HG02588 (cell line): ENCODE data around the gene RPTN.
"Not testable (repeated sequence)": the region's sequence is repeated elsewhere in the genome, so short reads cannot be mapped to it uniquely, and the experiment has no call there.

Experiments
- ATAC-seq: cut with Tn5 transposase; IDR thresholded peaks from one replicate; pipeline ENCODE4 v1.9.1; 2021; ENCODE audit warnings: mild to moderate bottlenecking, moderate library complexity; ENCODE audit not compliant: unreplicated experiment

RPTN gene

GRCh38 chr1:152165286-152166077, 6.5 kb upstream of the RPTN start:
- ATAC-seq, result no peak

GRCh38 chr1:152164517-152165136, 5.6 kb upstream of the RPTN start:
- ATAC-seq, result no peak

GRCh38 chr1:152162792-152163463, 3.9 kb upstream of the RPTN start:
- ATAC-seq, result no peak

GRCh38 chr1:152160576-152160975, 1.5 kb upstream of the RPTN start:
- ATAC-seq, result no peak

GRCh38 chr1:152153996-152154395, 5.0 kb downstream of the RPTN start:
- no peak for ATAC-seq

- ATAC-seq, result no peak
These were observed 7.4 kb downstream of the RPTN start for GRCh38 chr1:152151646-152152045.

- no peak for ATAC-seq
These were observed 10.0 kb downstream of the RPTN start for GRCh38 chr1:152148981-152149380.

- ATAC-seq, result no peak
These were observed 11.0 kb downstream of the RPTN start for GRCh38 chr1:152148051-152148450.

- no peak for ATAC-seq
These were observed 13.3 kb downstream of the RPTN start for GRCh38 chr1:152145769-152146168.

GRCh38 chr1:152144674-152145183, 14.3 kb downstream of the RPTN start:
- ATAC-seq, result not testable (repeated sequence)

GRCh38 chr1:152143150-152143887, 15.7 kb downstream of the RPTN start:
- no peak for ATAC-seq

GRCh38 chr1:152141971-152142584, 16.9 kb downstream of the RPTN start:
- ATAC-seq, result no peak

- no peak for ATAC-seq
These were observed 21.8 kb downstream of the RPTN start for GRCh38 chr1:152137215-152137614.

- no peak for ATAC-seq
These were observed 28.8 kb downstream of the RPTN start for GRCh38 chr1:152130186-152130585.

- no peak for ATAC-seq
These were observed 31.4 kb downstream of the RPTN start for GRCh38 chr1:152127673-152128072.

- no peak for ATAC-seq
These were observed 33.1 kb downstream of the RPTN start for GRCh38 chr1:152125834-152126443.

- no peak for ATAC-seq
These were observed 40.1 kb downstream of the RPTN start for GRCh38 chr1:152118915-152119314.

- no peak for ATAC-seq
These were observed 43.7 kb downstream of the RPTN start, which contains the start of gene TCHH for GRCh38 chr1:152115344-152115743. Gene TCHH, minus strand, starts transcription at chr1:152115444. Its CDS starts 1,364 bp downstream, at chr1:152114080.

- no peak for ATAC-seq
These were observed 46.1 kb downstream of the RPTN start for GRCh38 chr1:152112885-152113432.
